GM23338 (cell line): ENCODE data around the gene DNAI7.

ENCODE experiments used
- CREB1 ChIP-seq: fragments of 250-450 bp; sonication (Bioruptor Pico); IDR thresholded peaks from 2 replicates; pipeline ENCODE4 v1.5.0; 2020; ENCODE audit warnings: low read depth, mild to moderate bottlenecking, moderate library complexity
- EZH2 ChIP-seq: fragments of 200-600 bp; sonication (generic); IDR thresholded peaks from one replicate; pipeline ENCODE4 v1.8.0; 2017; ENCODE audit warnings: antibody characterized with exemption, mild to moderate bottlenecking, low read depth; ENCODE audit not compliant: unreplicated experiment
- EZH2phosphoT487 ChIP-seq: fragments of 200-600 bp; sonication (generic); IDR thresholded peaks from one replicate; pipeline ENCODE4 v1.8.1; 2018; ENCODE audit warnings: antibody characterized with exemption; ENCODE audit not compliant: unreplicated experiment
- JUNB ChIP-seq: IDR thresholded peaks from one replicate; pipeline ENCODE4 v1.6.1; 2016; ENCODE audit warnings: antibody characterized with exemption; ENCODE audit not compliant: unreplicated experiment
- POLR2AphosphoS5 ChIP-seq: IDR thresholded peaks from 2 replicates; pipeline ENCODE4 v1.6.1; 2016; ENCODE audit warnings: antibody characterized with exemption, low read depth
- ZNF114 ChIP-seq: fragments of 250-450 bp; sonication (Bioruptor Pico); IDR thresholded peaks from 2 replicates; pipeline ENCODE4 v1.5.0; 2020; ENCODE audit warnings: mild to moderate bottlenecking, moderate library complexity
- ZNF331 ChIP-seq: fragments of 250-450 bp; sonication (Bioruptor Pico); IDR thresholded peaks from 2 replicates; pipeline ENCODE4 v1.5.0; 2020; ENCODE audit warnings: low read depth, mild to moderate bottlenecking, moderate library complexity
- TF ChIP-seq, protein P1 (sequence below), 2 experiments: fragments of 200-600 bp in 1 of 2; sonication (generic) in 1 of 2; conservative IDR thresholded peaks; 2 replicates each; pipeline versions ENCODE4 v1.5.1 to v1.6.1; 2016 to 2017; ENCODE audit warnings: antibody characterized with exemption in 2 of 2, low read depth in 2 of 2, mild to moderate bottlenecking in 2 of 2, moderate library complexity in 1 of 2
- TF ChIP-seq, protein P2 (sequence below): IDR thresholded peaks from one replicate; pipeline ENCODE4 v1.6.1; 2018; ENCODE audit warnings: antibody characterized with exemption; ENCODE audit not compliant: unreplicated experiment
- TF ChIP-seq, protein P3 (sequence below): IDR thresholded peaks from 2 replicates; pipeline ENCODE4 v1.6.1; 2016; ENCODE audit warnings: antibody characterized with exemption

DNA sequence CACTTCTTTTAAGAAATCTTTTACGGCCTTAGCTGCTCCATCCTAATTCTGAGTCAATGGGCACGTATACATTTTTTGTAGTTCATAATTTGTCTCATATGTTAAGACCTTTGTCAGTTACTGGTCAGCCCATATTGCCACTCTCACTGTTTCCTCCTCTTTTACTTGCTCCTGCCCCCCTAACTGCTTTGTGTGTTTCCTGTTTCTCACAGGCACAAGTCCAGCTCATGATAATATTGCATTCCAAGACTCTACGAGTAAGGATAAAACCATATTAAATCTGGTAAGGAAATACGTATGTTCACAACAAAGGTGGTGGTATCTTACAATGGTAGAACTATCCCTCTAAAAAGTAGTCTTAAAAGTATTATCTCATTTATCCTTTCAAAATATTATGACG lies 111.7 kb downstream of the DNAI7 start:
- TF ChIP-seq, protein P1, sequence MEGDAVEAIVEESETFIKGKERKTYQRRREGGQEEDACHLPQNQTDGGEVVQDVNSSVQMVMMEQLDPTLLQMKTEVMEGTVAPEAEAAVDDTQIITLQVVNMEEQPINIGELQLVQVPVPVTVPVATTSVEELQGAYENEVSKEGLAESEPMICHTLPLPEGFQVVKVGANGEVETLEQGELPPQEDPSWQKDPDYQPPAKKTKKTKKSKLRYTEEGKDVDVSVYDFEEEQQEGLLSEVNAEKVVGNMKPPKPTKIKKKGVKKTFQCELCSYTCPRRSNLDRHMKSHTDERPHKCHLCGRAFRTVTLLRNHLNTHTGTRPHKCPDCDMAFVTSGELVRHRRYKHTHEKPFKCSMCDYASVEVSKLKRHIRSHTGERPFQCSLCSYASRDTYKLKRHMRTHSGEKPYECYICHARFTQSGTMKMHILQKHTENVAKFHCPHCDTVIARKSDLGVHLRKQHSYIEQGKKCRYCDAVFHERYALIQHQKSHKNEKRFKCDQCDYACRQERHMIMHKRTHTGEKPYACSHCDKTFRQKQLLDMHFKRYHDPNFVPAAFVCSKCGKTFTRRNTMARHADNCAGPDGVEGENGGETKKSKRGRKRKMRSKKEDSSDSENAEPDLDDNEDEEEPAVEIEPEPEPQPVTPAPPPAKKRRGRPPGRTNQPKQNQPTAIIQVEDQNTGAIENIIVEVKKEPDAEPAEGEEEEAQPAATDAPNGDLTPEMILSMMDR (conservative IDR thresholded peaks at IDR 0.05; ENCODE audit: low read depth in 2 of 2): no peak
- no peak for TF ChIP-seq POLR2AphosphoS5
- TF ChIP-seq ZNF331 (CRISPR knock-in tag): no peak
- TF ChIP-seq, protein P2, sequence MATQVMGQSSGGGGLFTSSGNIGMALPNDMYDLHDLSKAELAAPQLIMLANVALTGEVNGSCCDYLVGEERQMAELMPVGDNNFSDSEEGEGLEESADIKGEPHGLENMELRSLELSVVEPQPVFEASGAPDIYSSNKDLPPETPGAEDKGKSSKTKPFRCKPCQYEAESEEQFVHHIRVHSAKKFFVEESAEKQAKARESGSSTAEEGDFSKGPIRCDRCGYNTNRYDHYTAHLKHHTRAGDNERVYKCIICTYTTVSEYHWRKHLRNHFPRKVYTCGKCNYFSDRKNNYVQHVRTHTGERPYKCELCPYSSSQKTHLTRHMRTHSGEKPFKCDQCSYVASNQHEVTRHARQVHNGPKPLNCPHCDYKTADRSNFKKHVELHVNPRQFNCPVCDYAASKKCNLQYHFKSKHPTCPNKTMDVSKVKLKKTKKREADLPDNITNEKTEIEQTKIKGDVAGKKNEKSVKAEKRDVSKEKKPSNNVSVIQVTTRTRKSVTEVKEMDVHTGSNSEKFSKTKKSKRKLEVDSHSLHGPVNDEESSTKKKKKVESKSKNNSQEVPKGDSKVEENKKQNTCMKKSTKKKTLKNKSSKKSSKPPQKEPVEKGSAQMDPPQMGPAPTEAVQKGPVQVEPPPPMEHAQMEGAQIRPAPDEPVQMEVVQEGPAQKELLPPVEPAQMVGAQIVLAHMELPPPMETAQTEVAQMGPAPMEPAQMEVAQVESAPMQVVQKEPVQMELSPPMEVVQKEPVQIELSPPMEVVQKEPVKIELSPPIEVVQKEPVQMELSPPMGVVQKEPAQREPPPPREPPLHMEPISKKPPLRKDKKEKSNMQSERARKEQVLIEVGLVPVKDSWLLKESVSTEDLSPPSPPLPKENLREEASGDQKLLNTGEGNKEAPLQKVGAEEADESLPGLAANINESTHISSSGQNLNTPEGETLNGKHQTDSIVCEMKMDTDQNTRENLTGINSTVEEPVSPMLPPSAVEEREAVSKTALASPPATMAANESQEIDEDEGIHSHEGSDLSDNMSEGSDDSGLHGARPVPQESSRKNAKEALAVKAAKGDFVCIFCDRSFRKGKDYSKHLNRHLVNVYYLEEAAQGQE: no peak
- TF ChIP-seq EZH2: no peak
- no peak for TF ChIP-seq EZH2phosphoT487
- no peak for TF ChIP-seq CREB1
- TF ChIP-seq, protein P3, sequence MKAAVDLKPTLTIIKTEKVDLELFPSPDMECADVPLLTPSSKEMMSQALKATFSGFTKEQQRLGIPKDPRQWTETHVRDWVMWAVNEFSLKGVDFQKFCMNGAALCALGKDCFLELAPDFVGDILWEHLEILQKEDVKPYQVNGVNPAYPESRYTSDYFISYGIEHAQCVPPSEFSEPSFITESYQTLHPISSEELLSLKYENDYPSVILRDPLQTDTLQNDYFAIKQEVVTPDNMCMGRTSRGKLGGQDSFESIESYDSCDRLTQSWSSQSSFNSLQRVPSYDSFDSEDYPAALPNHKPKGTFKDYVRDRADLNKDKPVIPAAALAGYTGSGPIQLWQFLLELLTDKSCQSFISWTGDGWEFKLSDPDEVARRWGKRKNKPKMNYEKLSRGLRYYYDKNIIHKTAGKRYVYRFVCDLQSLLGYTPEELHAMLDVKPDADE: no peak
- no peak for TF ChIP-seq ZNF114 (CRISPR knock-in tag)
- no peak for TF ChIP-seq JUNB
